HL-60 (cell line): ENCODE measurements around the gene CADM1.

ENCODE experiments used
- CTCF ChIP-seq: IDR thresholded peaks from one replicate; pipeline ENCODE4 v1.5.1; 2011; ENCODE audit warnings: low read length, control low read depth, inconsistent platforms; ENCODE audit not compliant: insufficient read depth
- POLR2AphosphoS5 ChIP-seq: IDR thresholded peaks from 2 replicates; pipeline ENCODE4 v1.6.1; 2012; ENCODE audit warnings: low read depth
- SPI1 ChIP-seq: IDR thresholded peaks from 2 replicates; pipeline ENCODE4 v1.6.1; 2012; ENCODE audit warnings: low read depth, mild to moderate bottlenecking, borderline replicate concordance

- TF ChIP-seq CTCF (no peak), POLR2AphosphoS5 (no peak), SPI1 (no peak)
These were observed 151.3 kb downstream of the CADM1 start for GRCh38 chr11:115352805-115353485.
